HCT116 (cell line): ENCODE measurements around the gene CRNN. TPM values are rescaled to one million over a fixed set of nuclear protein-coding genes. Genes with fewer than 3 reads are reported as not detected.
A peak's percentile ranks its signal among the peaks of the same experiment; 100 is the strongest.

Experiments
- ATAC-seq: fragments of 200-7000 bp; cut with Tn5 transposase; 2 replicates; pipeline ENCODE4 v1.9.1; 2020; ENCODE audit warnings: mild to moderate bottlenecking, moderate library complexity
- BruUV-seq: library from RNA; stranded (reverse); fragments of 400-500 nt; replicated peaks from 2 replicates; lab custom pipeline; 2021; lab: Mats Ljungman, UMichigan
- CTCF ChIA-PET: fragments of 300-600 bp; sonication (Branson Sonifier 250); formaldehyde crosslinking; loops from one replicate; lab custom pipeline; 2021; ENCODE audit warnings: antibody characterized with exemption; lab: Charles Lee
- POLR2A ChIA-PET: fragments of 300-600, 350-600 bp; sonication (Branson Sonifier 250); formaldehyde crosslinking; loops from one replicate; lab custom pipeline; 2021; ENCODE audit warnings: antibody characterized with exemption; lab: Charles Lee
- RAD21 ChIA-PET, 2 experiments: fragments of 300-600 bp; sonication (Branson Sonifier 250); formaldehyde crosslinking; loops; one replicate each; lab custom pipeline; 2023; ENCODE audit warnings: low total read pairs in 2 of 2; ENCODE audit not compliant: uncharacterized antibody in 2 of 2, unreplicated experiment in 2 of 2, low non-redundant PET in 1 of 2; lab: Charles Lee
- DNase-seq: peaks from one replicate; pipeline ENCODE4 v3.0.0-alpha.2; 2010; ENCODE audit warnings: low read depth, low spot score
- H2AFZ ChIP-seq: fragments of 200-600 bp; shearing (Covaris generic), sonication (generic); 2 replicates; pipeline ENCODE4 v1.6.1; 2017; ENCODE audit warnings: low read depth, mixed run types, mixed read lengths, antibody characterized with exemption, low read length; ENCODE audit not compliant: poor library complexity, severe bottlenecking
- H3K27ac ChIP-seq: 2 replicates; pipeline ENCODE4 v1.5.1; 2012; ENCODE audit warnings: low read depth, low read length
- H3K27me3 ChIP-seq: fragments of 200-600 bp; sonication (generic); 2 replicates; pipeline ENCODE4 v1.6.1; 2016; ENCODE audit warnings: mixed run types, low read length, mixed read lengths; ENCODE audit not compliant: insufficient read depth
- H3K36me3 ChIP-seq, 2 experiments: fragments of 200-500 bp in 1 of 2; fragments of 200-600 bp in 1 of 2; sonication (Bioruptor generic) in 1 of 2; sonication (generic) in 1 of 2; 2 replicates each; pipeline versions ENCODE4 v1.5.1 to v1.6.1; 2014 to 2016; ENCODE audit warnings: low read length in 2 of 2, inconsistent platforms in 1 of 2, mixed read lengths in 1 of 2, mixed run types in 1 of 2; ENCODE audit not compliant: insufficient read depth in 2 of 2, control insufficient read depth in 1 of 2
- H3K4me1 ChIP-seq, 2 experiments: fragments of 200-600 bp in 1 of 2; sonication (generic) in 1 of 2; 2 replicates each; pipeline versions ENCODE4 v1.5.1 to v1.6.1; 2012 to 2017; ENCODE audit warnings: low read length in 2 of 2, inconsistent platforms in 1 of 2, mild to moderate bottlenecking in 1 of 2, mixed read lengths in 1 of 2, mixed run types in 1 of 2, moderate library complexity in 1 of 2; ENCODE audit not compliant: insufficient read depth in 2 of 2, control insufficient read depth in 1 of 2
- H3K4me2 ChIP-seq: fragments of 200-600 bp; sonication (generic); 2 replicates; pipeline ENCODE4 v1.6.1; 2017; ENCODE audit warnings: mixed run types, low read length, mixed read lengths
- H3K4me3 ChIP-seq, 2 experiments: fragments of 200-600 bp in 1 of 2; sonication (generic) in 1 of 2; replicated peaks in 1 of 2; 2 replicates each; pipeline ENCODE4 v1.5.1; 2011 to 2016; ENCODE audit warnings: low read length in 2 of 2, control low read depth in 1 of 2, low read depth in 1 of 2, mild to moderate bottlenecking in 1 of 2, mixed read lengths in 1 of 2, mixed run types in 1 of 2
- H3K79me2 ChIP-seq: fragments of 200-600 bp; sonication (generic); 2 replicates; pipeline ENCODE4 v1.6.1; 2017; ENCODE audit warnings: mild to moderate bottlenecking, mixed run types, low read length, moderate library complexity, mixed read lengths; ENCODE audit not compliant: insufficient read depth
- H3K9ac ChIP-seq: fragments of 200-600 bp; sonication (generic); 2 replicates; pipeline ENCODE4 v1.6.1; 2016; ENCODE audit warnings: low read length, mixed read lengths
- H3K9me2 ChIP-seq: fragments of 200-600 bp; sonication (generic), shearing (Covaris generic); 2 replicates; pipeline ENCODE4 v1.6.1; 2017; ENCODE audit warnings: mixed run types, mild to moderate bottlenecking, moderate library complexity; ENCODE audit not compliant: insufficient read depth
- H3K9me3 ChIP-seq, 2 experiments: fragments of 200-500 bp in 1 of 2; fragments of 200-600 bp in 1 of 2; sonication (Bioruptor generic) in 1 of 2; sonication (generic) in 1 of 2; 2 replicates each; pipeline ENCODE4 v1.6.1; 2014 to 2017; ENCODE audit warnings: low read length in 2 of 2, mixed read lengths in 2 of 2, inconsistent platforms in 1 of 2, low read depth in 1 of 2, mild to moderate bottlenecking in 1 of 2, mixed run types in 1 of 2, moderate library complexity in 1 of 2; ENCODE audit not compliant: control insufficient read depth in 1 of 2, insufficient read depth in 1 of 2
- H4K20me1 ChIP-seq: fragments of 200-600 bp; sonication (generic), shearing (Covaris generic); 2 replicates; pipeline ENCODE4 v1.6.1; 2017; ENCODE audit warnings: mixed run types, mild to moderate bottlenecking, moderate library complexity; ENCODE audit not compliant: insufficient read depth
- CBX3 ChIP-seq: IDR thresholded peaks from 2 replicates; pipeline ENCODE4 v1.6.1; 2012; ENCODE audit warnings: low read depth
- CEBPB ChIP-seq: IDR thresholded peaks from 2 replicates; pipeline ENCODE4 v1.6.1; 2012; ENCODE audit warnings: low read depth
- EGR1 ChIP-seq: IDR thresholded peaks from 2 replicates; pipeline ENCODE4 v1.6.1; 2012; ENCODE audit warnings: low read depth
- ELF1 ChIP-seq: IDR thresholded peaks from 2 replicates; pipeline ENCODE4 v1.6.1; 2012; ENCODE audit warnings: low read depth, borderline replicate concordance
- EZH2 ChIP-seq: fragments of 200-600 bp; sonication (generic); IDR thresholded peaks from 2 replicates; pipeline ENCODE4 v1.6.1; 2017; ENCODE audit warnings: antibody characterized with exemption, mixed run types
- FOSL1 ChIP-seq: IDR thresholded peaks from 2 replicates; pipeline ENCODE4 v1.6.1; 2012; ENCODE audit warnings: low read depth
- JUND ChIP-seq: IDR thresholded peaks from 2 replicates; pipeline ENCODE4 v1.6.1; 2012
- POLR2A ChIP-seq: IDR thresholded peaks from 2 replicates; pipeline ENCODE4 v1.7.0; 2011; ENCODE audit warnings: borderline replicate concordance; ENCODE audit not compliant: insufficient read depth, insufficient read length; ENCODE audit errors: extremely low read depth
- POLR2AphosphoS5 ChIP-seq: IDR thresholded peaks from 2 replicates; pipeline ENCODE4 v1.6.1; 2011; ENCODE audit warnings: mild to moderate bottlenecking, low read depth, low read length, moderate library complexity
- RAD21 ChIP-seq: IDR thresholded peaks from 2 replicates; pipeline ENCODE4 v1.6.1; 2012; ENCODE audit warnings: low read depth, mild to moderate bottlenecking
- SIN3A ChIP-seq: IDR thresholded peaks from 2 replicates; pipeline ENCODE4 v1.6.1; 2012; ENCODE audit warnings: low read depth
- TCF7L2 ChIP-seq: IDR thresholded peaks from 2 replicates; pipeline ENCODE4 v1.7.0; 2011; ENCODE audit warnings: borderline replicate concordance, inconsistent platforms; ENCODE audit not compliant: insufficient read depth, insufficient read length; ENCODE audit errors: extremely low read depth
- YY1 ChIP-seq: IDR thresholded peaks from 2 replicates; pipeline ENCODE4 v1.6.1; 2011; ENCODE audit warnings: low read length, low read depth, moderate library complexity, mild to moderate bottlenecking; ENCODE audit not compliant: insufficient replicate concordance; ENCODE audit errors: extremely low read depth
- ZNF274 ChIP-seq: fragments of 200-500 bp; sonication (Bioruptor generic); IDR thresholded peaks from 2 replicates; pipeline ENCODE4 v1.6.1; 2014; ENCODE audit warnings: mild to moderate bottlenecking, low read depth, low read length, inconsistent platforms
- intact Hi-C: fragments of 100-400 bp; cut with micrococcal nuclease; formaldehyde crosslinking; loops from 2 replicates; pipeline ENCODE4 v1.10.0; 2022
- total RNA-seq: library from RNA; stranded (reverse); gene quantifications from one replicate; pipeline ENCODE4 v1.2.1, GENCODE V29; 2021; ENCODE audit not compliant: unreplicated experiment
- TF ChIP-seq, protein P1 (sequence below): IDR thresholded peaks from 2 replicates; pipeline ENCODE4 v1.6.1; 2011; ENCODE audit warnings: mild to moderate bottlenecking, low read length, moderate library complexity; ENCODE audit not compliant: insufficient replicate concordance; ENCODE audit errors: extremely low read depth
- TF ChIP-seq, protein P2 (sequence below), 3 experiments: fragments of 200-600 bp in 1 of 3; sonication (generic) in 1 of 3; IDR thresholded peaks in 2 of 3; conservative IDR thresholded peaks in 1 of 3; 2 replicates each; pipeline ENCODE4 v1.5.1; 2012 to 2017; ENCODE audit warnings: low read depth in 2 of 3, low read length in 2 of 3, antibody characterized with exemption in 1 of 3, borderline replicate concordance in 1 of 3, control low read depth in 1 of 3, mild to moderate bottlenecking in 1 of 3, mixed read lengths in 1 of 3, mixed run types in 1 of 3, moderate library complexity in 1 of 3; ENCODE audit not compliant: insufficient read depth in 1 of 3
- TF ChIP-seq, protein P3 (sequence below): IDR thresholded peaks from 2 replicates; pipeline ENCODE4 v1.6.1; 2012

Gene CRNN
- total RNA-seq, 1 experiment from 2014 or later, result not detected

DNA sequence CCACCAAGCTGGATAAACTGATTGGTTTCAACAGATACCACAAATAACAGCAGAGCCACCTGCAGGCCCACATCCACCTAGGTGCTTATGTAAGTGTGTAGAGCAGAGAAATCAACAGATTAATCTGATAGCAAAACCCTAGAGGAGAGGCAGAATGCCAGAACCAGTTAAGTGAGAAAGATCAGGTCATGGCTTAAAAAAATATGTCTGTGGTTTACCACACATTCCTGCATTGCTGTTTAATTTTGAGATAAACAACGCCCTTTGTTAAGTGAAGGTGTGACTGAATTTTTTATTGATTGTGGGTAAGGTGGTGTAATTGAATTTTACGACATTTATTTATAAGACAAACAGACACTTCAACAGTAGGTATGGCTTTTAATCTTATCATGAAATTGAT, 21.2 kb downstream of the CRNN start:
- Histone ChIP-seq H3K27ac (no peak overlapping the region), H3K4me2 (no peak overlapping the region), H3K4me1 (peaks cover 0 to 9% of the 10 kb centered on the region in 2 experiments; a peak in 2 of 4 replicates), H4K20me1 (no peaks in the 10 kb centered on the region), H3K27me3 (peaks cover 76% of the 10 kb centered on the region), H2AFZ (no peak overlapping the region), H3K9me3 (no peaks in the 10 kb centered on the region), H3K4me3 (no peak overlapping the region), H3K79me2 (no peaks in the 10 kb centered on the region), H3K9ac (no peak overlapping the region), H3K36me3 (no peaks in the 10 kb centered on the region), H3K9me2 (no peaks in the 10 kb centered on the region)
- TF ChIP-seq TCF7L2, result no peak
- TF ChIP-seq RAD21, result no peak
- no peak for TF ChIP-seq POLR2A
- no peak for TF ChIP-seq POLR2AphosphoS5
- no peak for TF ChIP-seq EGR1
- TF ChIP-seq, protein P1, sequence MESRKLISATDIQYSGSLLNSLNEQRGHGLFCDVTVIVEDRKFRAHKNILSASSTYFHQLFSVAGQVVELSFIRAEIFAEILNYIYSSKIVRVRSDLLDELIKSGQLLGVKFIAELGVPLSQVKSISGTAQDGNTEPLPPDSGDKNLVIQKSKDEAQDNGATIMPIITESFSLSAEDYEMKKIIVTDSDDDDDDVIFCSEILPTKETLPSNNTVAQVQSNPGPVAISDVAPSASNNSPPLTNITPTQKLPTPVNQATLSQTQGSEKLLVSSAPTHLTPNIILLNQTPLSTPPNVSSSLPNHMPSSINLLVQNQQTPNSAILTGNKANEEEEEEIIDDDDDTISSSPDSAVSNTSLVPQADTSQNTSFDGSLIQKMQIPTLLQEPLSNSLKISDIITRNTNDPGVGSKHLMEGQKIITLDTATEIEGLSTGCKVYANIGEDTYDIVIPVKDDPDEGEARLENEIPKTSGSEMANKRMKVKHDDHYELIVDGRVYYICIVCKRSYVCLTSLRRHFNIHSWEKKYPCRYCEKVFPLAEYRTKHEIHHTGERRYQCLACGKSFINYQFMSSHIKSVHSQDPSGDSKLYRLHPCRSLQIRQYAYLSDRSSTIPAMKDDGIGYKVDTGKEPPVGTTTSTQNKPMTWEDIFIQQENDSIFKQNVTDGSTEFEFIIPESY, result no peak
- TF ChIP-seq ZNF274, result no peak
- TF ChIP-seq CEBPB, result no peak
- TF ChIP-seq, protein P2, sequence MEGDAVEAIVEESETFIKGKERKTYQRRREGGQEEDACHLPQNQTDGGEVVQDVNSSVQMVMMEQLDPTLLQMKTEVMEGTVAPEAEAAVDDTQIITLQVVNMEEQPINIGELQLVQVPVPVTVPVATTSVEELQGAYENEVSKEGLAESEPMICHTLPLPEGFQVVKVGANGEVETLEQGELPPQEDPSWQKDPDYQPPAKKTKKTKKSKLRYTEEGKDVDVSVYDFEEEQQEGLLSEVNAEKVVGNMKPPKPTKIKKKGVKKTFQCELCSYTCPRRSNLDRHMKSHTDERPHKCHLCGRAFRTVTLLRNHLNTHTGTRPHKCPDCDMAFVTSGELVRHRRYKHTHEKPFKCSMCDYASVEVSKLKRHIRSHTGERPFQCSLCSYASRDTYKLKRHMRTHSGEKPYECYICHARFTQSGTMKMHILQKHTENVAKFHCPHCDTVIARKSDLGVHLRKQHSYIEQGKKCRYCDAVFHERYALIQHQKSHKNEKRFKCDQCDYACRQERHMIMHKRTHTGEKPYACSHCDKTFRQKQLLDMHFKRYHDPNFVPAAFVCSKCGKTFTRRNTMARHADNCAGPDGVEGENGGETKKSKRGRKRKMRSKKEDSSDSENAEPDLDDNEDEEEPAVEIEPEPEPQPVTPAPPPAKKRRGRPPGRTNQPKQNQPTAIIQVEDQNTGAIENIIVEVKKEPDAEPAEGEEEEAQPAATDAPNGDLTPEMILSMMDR (IDR thresholded peaks at IDR 0.05 in 2 of 3, conservative IDR thresholded peaks at IDR 0.05 in 1 of 3; ENCODE audit: borderline replicate concordance in 1 of 3, insufficient read depth in 1 of 3, low read depth in 2 of 3, low read length in 2 of 3), result no peak
- no peak for TF ChIP-seq JUND
- TF ChIP-seq, protein P3, sequence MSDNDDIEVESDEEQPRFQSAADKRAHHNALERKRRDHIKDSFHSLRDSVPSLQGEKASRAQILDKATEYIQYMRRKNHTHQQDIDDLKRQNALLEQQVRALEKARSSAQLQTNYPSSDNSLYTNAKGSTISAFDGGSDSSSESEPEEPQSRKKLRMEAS, result no peak
- TF ChIP-seq YY1, result no peak
- no peak for TF ChIP-seq ELF1
- no peak for TF ChIP-seq CBX3
- TF ChIP-seq SIN3A, result no peak
- TF ChIP-seq EZH2, result no peak
- TF ChIP-seq FOSL1, result no peak
- ChIA-PET POLR2A (no interaction called here), RAD21 (no interaction called here), CTCF (interaction anchor here (0.8 kb wide), 1 partner anchor 48 kb away, joined by 3 read pairs; no protein-coding TSS in a partner anchor)
- DNase-seq (no peak), ATAC-seq (peak; percentile 49; the same call in 1 of the 2 replicates)
- BruUV-seq, result no TSS peak
- intact Hi-C loops, result no loop called here
